Measurements from ENCODE around the gene ECE1. TPM values are rescaled to one million over a fixed set of nuclear protein-coding genes. Genes with fewer than 3 reads are reported as not detected.

The ECE1 gene
- total and polyA plus RNA-seq, 9 of the 15 experiments (the other 6 are each of a cell fraction or from before 2014, with no cell fraction given), result 0.56 to 34.8 (median 11.0) TPM

GRCh38 chr1:21266119-21266774 is 24.0 kb downstream of the ECE1 start (continued):
- TF ChIP-seq MCM2 (IDR thresholded peaks at IDR 0.05; ENCODE audit: low read depth) (no peak), CTBP1 (IDR thresholded peaks at IDR 0.05; ENCODE audit: borderline replicate concordance) (peak; percentile 42; the same call in 1 of the 2 replicates), ZNF212 (CRISPR knock-in tag; IDR thresholded peaks at IDR 0.05) (no peak), SUPT5H (IDR thresholded peaks at IDR 0.05) (no peak), ZNF395 (CRISPR knock-in tag; IDR thresholded peaks at IDR 0.05) (no peak), ZFP30 (CRISPR knock-in tag; IDR thresholded peaks at IDR 0.05; ENCODE audit: borderline replicate concordance) (no peak), FOSL1 (tag; conservative IDR thresholded peaks at IDR 0.05) (no peak), ATF1 (CRISPR knock-in tag; IDR thresholded peaks at IDR 0.05) (no peak), ATF1 (tag; IDR thresholded peaks at IDR 0.05) (0 out of 2 replicates have a peak, but pooled peaks have one; percentile 16), SMAD2 (IDR thresholded peaks at IDR 0.05; ENCODE audit: low read depth, low read length) (no peak), TSC22D4 (tag; IDR thresholded peaks at IDR 0.05) (no peak), PHTF2 (CRISPR knock-in tag; IDR thresholded peaks at IDR 0.05) (no peak), ZNF586 (CRISPR knock-in tag; conservative IDR thresholded peaks at IDR 0.05) (no peak), TFAP4 (CRISPR knock-in tag; IDR thresholded peaks at IDR 0.05; ENCODE audit: borderline replicate concordance) (no peak), ZNF717 (CRISPR knock-in tag; IDR thresholded peaks at IDR 0.05) (no peak)
